Stimulated activated CD8-positive, alpha-beta memory T cell treated with anti-CD3 and anti-CD28 coated beads, Interleukin-15, amount 100 ng/mL, for 48 hours (primary cell): ENCODE results near the gene PADI4.
"Not testable (repeated sequence)": the region's sequence is repeated elsewhere in the genome, so short reads cannot be mapped to it uniquely, and the experiment has no call there.

Experiments used
- DNase-seq, 2 donors: peaks; one replicate each; pipeline ENCODE4 v3.0.0-alpha.2; 2020; ENCODE audit warnings: low read depth in 2 of 2

Gene PADI4

GRCh38 chr1:17313530-17314309 is 5.7 kb downstream of the PADI4 start:
- no peak for DNase-seq

GRCh38 chr1:17314491-17314971 is 6.5 kb downstream of the PADI4 start:
- no peak for DNase-seq

DNA sequence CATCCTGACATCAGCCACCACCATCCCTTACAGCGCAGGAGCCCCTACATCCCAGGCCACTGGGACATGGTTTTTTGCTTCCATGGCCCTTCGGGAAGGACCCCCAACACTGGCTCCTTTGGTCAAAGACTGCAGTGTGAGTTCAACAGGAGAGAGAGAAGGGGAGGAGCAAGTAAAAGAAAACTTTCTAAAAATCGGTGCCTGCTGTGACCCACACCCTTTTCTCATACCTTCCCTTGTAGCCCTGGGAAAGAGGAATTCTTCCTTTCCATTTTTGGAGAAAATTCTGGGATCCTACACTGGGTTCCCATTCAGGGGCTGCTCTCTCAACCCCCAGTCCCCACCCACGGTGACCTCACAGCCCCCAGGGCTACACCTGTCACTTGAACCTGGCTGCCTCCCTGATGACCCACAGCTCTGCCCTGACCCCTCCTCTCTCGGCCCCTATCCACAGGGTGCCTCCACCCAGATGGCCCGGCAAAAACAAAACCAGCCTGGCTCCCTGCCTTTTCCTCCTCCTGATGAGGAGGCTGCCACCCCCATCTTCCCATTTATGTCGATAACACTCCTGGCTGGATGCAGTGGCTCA is 7.6 kb downstream of the PADI4 start:
- DNase-seq: no peak

GRCh38 chr1:17316704-17317103 is 8.7 kb downstream of the PADI4 start:
- no peak for DNase-seq

GRCh38 chr1:17318262-17318661 is 10.3 kb downstream of the PADI4 start:
- DNase-seq: no peak

GRCh38 chr1:17319561-17320350 is 11.8 kb downstream of the PADI4 start:
- DNase-seq: no peak

GRCh38 chr1:17321857-17322390 is 13.9 kb downstream of the PADI4 start:
- not testable (repeated sequence) for DNase-seq

- DNase-seq: no peak
These were observed 20.9 kb downstream of the PADI4 start for GRCh38 chr1:17328855-17329254.

- no peak for DNase-seq
These were observed 21.6 kb downstream of the PADI4 start for GRCh38 chr1:17329610-17330009.

DNA sequence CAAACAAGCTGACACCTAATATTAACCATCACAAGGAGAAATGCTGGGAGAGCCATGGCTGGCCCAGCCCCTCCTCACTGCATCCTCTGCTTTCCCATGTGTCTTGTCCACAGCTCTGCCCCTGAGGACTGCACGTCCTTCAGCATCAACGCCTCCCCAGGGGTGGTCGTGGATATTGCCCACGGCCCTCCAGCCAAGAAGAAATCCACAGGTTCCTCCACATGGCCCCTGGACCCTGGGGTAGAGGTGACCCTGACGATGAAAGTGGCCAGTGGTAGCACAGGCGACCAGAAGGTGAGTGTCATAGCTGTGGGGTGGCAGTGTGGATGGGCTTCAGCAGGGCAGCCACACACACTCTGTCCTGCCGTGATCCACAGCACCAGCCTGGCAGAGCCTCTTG is 22.9 kb downstream of the PADI4 start:
- no peak for DNase-seq

DNA sequence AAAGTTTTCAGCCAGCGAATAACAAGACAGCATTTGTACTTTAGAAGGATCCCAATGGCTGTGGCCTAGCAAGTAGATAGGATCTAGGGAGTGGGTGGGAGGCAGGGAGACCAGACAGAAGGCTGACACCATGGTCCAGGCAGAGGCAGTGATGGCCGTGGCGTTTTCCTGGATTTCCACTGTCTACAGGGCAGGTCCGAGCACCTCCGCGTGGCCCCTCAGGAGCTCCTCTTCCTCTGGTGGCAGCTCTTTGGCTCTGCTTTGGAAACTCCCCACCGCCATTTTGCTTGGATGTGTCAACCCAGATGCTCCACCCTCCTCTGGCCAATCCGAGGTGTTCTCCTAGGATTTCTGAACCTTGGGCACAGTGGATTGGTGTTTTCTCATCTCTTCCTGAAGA is 25.1 kb downstream of the PADI4 start:
- no peak for DNase-seq

- peak; percentile 32 to 44 for DNase-seq
These were observed 28.1 kb downstream of the PADI4 start for GRCh38 chr1:17335821-17336710.

DNA sequence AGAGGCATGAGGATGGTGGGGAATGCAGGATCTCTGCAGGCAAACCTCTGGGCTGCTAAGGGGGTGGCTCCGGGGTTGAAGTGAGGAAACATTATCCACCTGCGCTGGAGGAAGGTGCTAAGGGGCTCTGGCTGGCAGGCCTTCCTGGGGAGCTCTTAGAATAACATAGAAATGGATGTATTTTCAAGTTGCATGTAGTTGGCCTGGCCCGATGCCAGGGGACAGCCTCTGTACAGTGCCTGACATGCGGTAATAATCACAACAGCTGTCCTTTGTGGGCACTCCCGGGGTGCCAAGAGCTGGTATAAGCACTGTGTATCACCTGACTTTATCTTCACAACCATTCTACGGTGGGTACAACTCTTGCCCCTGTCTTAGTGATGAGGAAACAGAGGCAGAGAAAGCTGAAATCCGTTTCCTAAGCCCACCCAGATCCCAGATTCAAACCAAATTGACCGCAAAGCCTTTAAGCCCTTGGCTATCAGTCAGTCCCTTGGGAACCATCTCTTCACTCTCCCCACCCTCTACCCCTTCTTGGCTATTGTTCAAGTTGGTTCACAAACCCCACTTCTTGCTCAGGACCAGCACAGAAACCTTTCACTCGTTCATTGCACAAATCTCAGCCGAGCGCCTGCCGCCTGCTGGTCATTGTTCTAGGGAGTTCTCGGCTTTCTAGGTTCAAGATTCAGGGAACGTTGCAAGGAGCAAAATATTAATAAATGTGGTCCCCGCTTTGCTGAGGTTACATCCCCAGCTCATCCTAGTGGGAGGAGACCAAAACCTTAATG is 30.9 kb downstream of the PADI4 start:
- DNase-seq: no peak

- DNase-seq: no peak
These were observed 31.5 kb downstream of the PADI4 start for GRCh38 chr1:17339521-17339920.

DNA sequence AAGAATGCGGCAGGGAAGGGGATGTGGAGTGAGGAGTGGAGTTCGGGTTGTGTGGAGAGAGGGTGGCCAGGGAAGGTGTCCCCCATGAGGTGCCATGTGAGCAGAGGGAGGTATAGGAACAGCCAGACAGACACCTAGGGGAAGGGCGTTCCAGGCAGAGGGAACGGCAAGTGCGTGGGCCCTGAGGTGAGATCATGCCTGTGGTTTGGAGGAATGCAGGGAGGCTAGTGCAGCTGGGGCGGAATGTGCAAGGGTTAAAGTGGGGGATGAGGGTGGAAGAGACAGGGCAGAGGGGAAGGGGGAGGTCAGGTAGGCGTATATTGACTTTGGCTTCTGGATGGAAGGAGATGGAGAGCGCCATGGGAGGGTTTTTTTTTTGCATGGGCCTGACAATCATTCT is 32.4 kb downstream of the PADI4 start:
- DNase-seq: no peak

DNA sequence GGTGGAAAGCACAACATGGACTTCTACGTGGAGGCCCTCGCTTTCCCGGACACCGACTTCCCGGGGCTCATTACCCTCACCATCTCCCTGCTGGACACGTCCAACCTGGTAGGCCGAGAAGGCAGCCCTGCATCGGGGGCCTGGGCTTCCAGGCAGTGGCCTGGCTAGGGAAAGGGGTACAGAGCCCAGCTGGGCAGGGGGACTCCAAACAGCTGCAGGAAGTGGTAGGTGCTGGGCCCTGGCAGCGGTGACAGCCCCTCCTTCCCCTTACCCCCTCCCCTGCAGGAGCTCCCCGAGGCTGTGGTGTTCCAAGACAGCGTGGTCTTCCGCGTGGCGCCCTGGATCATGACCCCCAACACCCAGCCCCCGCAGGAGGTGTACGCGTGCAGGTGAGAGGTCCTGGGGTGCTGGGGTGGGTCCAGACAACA is 34.0 kb downstream of the PADI4 start:
- DNase-seq: no peak

DNA sequence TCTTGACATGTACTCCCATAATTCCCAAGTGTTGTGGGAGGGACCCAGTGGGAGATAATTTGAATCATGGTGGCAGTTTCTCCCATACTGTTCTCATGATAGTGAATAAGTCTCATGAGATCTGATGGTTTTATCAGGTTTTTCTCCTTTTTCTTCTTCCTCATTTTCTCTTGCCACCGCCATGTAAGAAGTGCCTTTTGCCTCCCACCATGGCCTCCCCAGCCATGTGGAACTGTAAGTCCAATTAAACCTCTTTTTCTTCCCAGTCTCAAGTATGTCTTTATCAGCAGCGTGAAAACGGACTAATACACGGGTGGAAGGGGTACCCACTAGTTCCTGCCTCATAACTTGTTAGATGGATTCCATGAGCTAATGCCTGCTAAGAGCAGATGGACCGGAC is 37.5 kb downstream of the PADI4 start:
- not testable (repeated sequence) for DNase-seq

GRCh38 chr1:17346046-17346789 is 38.2 kb downstream of the PADI4 start:
- no peak for DNase-seq

GRCh38 chr1:17347769-17348592 is 40.0 kb downstream of the PADI4 start:
- DNase-seq: no peak
